HG03571 (cell line): Measurements from ENCODE around the gene CNOT3.

Experiments
- ATAC-seq: cut with Tn5 transposase; IDR thresholded peaks from one replicate; pipeline ENCODE4 v1.9.1; 2021; ENCODE audit not compliant: unreplicated experiment

CNOT3 gene

DNA sequence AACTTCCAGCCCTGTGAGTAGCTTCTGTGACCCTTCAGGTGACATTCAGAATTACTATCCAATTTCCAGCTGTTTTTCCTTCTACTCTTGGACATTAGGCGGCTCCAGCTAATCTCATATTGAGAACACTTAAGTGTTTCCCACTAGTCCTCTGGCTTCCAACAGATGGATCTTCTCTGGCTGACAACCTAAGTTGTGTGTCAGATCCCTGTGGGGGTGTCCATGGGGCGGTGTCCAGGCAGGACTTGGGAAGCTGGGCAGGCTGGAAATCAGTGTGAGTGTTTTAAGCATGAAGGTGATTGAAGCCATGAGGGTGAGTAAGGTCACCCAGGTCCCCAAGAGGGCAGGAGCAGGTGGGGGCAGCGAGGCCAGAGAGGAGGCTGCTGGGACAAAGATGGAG lies 10.1 kb downstream of the CNOT3 start:
- no peak for ATAC-seq

- ATAC-seq = no peak
Measured at GRCh38 chr19:54148158-54148557, 10.6 kb downstream of the CNOT3 start.

- ATAC-seq = no peak
Measured at GRCh38 chr19:54149021-54149812, 11.7 kb downstream of the CNOT3 start.

GRCh38 chr19:54151362-54152035 lies 13.9 kb downstream of the CNOT3 start:
- no peak for ATAC-seq

- no peak for ATAC-seq
Measured at GRCh38 chr19:54152267-54152666, 14.7 kb downstream of the CNOT3 start.

DNA sequence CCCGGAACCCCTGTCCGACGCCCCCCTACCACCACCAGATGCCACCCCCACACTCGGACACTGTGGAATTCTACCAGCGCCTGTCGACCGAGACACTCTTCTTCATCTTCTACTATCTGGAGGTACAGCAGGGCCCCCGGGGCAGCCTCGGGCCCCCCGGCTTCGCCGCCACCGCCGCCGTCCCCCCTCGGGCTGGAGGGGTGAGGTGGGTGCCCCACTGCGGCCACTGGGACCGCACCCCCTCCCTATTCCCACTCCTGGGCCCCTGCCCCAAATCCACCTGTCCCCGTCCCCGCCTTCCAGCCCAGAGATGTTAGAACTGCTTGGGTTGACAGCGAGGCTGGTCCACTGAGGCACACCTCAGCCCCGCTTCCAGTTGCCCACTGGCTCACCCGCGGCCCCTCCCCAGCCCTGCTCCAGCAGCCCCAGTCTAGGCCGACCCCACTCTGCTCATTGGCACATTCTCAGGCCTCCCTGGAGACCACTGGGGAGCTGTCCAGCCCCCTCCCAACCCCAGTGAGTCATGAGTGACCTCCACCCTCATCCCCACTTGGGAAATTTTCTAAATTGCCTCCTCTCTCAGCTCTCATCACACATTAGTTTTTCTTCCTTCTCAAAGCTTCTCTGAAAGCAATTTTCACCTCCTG lies 15.4 kb downstream of the CNOT3 start:
- ATAC-seq = no peak

DNA sequence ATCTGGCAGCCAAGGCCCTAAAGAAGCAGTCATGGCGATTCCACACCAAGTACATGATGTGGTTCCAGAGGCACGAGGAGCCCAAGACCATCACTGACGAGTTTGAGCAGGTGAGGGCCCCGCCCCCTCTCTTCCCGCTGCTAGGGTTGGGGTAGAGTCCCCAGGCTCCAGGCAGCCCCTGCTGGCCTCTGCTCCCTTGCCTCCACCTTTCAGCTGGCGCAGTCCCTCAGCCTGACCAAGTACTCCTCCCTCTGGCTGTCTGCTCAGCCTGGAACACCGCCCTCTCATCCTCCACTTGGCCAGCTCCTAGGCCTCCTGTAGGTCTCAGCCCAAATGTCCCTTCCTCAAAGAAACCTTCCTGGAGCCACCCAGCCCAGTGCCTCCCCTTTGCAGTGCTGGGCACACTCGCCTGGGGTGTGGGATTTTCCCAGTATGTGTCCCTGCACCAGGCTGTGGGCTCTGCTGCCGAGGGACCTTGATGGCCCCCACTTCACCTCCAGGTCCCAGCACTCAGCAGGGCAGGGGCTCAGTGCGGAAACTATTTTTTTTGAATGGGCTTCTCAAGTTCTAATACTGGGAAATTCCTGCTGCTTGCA lies 16.3 kb downstream of the CNOT3 start:
- no peak for ATAC-seq

- no peak for ATAC-seq
Measured at GRCh38 chr19:54154603-54155345, 17.2 kb downstream of the CNOT3 start.

- ATAC-seq = no peak
Measured at GRCh38 chr19:54155694-54156093, 18.1 kb downstream of the CNOT3 start.

GRCh38 chr19:54156490-54156889 lies 18.9 kb downstream of the CNOT3 start:
- ATAC-seq = no peak

DNA sequence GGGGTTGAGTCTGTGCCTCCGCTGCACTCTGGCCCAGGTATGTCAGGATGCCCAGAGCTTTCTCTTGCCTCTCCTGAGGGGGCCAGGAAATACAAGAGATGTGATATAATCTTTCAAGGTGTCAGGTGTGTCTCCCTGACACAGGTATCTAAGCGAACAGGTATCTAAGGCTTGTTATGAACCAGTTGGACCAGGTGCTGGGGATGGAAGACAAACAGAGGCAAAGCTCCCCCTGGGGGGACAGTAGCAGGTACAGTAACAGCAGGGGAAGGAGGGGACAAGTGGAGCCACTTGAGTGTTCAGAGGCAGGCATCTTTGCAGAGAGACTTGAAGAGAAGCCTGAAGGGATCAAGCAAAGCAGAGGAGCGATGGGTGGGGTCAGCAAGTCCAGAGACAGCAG lies 19.4 kb downstream of the CNOT3 start:
- no peak for ATAC-seq

- ATAC-seq = no peak
Measured at GRCh38 chr19:54158812-54159351, 21.3 kb downstream of the CNOT3 start.

DNA sequence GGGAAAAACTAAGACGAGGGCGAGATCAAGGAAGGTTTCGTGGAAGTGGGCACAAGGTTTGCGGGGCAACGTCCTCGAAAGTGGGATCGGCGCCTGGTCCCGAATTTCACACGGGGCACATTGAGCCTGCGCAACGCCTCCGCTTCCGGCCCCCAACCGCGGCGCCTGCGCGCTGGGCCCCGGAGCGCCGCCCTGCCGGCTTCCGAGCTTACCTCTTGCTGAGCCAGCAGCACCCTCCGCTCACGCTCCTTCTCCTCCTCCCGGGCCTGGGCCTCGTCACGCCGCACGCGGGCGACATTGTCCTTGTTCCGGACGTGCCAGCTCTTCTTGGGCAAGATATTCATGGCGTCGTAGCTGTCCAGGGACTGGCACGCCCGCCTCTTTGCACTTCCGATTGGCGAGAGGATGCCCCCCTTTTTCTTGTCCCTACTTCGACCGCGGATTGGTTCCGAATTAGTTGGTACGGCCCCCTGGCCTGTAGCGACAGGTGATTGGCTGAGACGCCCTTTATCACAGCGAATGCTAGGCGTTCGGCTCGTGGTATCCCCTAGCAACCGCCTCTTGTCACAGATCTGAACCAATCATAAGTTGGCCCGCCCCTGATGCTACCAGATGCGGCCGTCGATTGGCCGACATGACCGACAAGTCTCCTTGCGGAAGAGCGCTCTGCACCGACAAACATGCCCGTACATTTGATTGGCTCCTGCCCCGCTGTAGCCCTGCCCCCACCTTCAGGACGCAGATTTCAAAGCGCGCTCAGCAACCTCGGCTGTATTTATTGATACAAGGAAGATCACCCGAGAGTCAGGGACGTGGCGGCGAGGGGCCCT lies 22.0 kb downstream of the CNOT3 start, which contains the start of gene LENG1:
Gene LENG1 (minus strand): TSS at position 370 of the 830 bp plus-strand sequence. CDS start 26 bp downstream, at position 344.
- peak; percentile 87 for ATAC-seq

GRCh38 chr19:54160182-54160811 lies 22.7 kb downstream of the CNOT3 start:
- ATAC-seq = no peak

DNA sequence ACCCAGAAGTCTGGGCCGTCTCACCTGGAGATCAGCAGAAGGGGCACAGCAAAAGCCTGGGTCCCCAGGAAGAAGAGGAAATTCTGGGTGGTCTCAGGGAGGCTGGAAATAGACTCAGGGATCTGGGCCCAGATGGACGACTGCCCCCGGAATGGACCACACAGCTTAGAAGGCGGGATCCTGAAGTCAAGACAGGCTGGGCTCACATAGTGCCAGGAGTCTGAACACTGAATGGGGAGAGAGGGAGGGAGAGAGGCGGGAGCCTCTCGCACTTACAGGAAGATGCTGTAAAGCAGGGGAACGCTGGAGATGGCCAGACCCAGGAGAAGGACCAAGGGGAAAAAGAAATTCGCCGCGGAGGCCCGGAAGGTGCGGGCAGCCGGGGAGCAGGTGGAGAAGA lies 23.3 kb downstream of the CNOT3 start:
- ATAC-seq = no peak

DNA sequence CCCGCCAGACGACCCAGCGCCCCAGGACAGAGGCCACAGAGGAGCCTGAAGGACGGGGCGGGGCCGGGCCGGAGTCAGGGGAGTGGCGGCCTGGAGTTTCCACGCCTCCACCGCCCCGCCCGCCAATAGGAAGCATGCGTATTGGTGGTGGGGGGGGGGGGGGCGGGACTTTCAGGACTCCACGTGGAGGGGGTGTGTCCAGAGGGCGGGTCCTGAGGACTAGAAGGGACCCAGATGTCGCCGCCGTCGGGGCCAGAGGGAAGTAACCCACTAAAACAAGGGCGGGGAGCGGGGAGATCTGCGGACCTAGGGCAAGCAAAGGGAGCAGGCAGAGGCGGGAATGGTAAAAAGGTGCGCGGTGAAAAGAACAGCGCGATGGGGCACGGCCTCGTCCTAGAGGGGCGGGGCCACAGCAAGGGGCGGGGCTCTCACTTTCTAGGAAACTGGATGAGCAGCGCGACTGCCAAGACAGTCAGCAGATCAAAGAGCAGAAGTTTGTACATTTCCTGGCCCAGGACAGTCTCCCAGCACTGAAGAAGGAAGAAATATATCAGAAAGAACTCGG lies 24.8 kb downstream of the CNOT3 start:
- ATAC-seq = no peak

DNA sequence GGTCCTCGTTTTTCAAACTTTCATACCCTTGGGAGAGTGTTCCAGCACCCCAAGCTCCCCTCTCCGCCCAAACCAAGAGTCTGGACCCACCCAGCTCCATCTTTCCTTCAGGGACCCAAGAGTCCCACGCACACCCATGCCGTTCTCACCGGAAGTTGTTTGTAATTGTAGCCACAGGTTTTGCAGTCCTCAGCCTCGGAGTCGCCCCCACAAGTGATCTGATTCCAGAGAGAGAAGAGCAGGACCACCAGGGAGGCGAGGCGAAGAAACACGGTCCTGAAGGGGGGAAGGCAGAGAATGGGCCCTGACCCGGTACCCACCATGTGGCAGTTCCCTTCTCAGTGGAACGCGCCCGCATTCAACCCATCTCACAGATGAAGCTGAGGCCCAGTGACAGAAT lies 25.3 kb downstream of the CNOT3 start:
- no peak for ATAC-seq

DNA sequence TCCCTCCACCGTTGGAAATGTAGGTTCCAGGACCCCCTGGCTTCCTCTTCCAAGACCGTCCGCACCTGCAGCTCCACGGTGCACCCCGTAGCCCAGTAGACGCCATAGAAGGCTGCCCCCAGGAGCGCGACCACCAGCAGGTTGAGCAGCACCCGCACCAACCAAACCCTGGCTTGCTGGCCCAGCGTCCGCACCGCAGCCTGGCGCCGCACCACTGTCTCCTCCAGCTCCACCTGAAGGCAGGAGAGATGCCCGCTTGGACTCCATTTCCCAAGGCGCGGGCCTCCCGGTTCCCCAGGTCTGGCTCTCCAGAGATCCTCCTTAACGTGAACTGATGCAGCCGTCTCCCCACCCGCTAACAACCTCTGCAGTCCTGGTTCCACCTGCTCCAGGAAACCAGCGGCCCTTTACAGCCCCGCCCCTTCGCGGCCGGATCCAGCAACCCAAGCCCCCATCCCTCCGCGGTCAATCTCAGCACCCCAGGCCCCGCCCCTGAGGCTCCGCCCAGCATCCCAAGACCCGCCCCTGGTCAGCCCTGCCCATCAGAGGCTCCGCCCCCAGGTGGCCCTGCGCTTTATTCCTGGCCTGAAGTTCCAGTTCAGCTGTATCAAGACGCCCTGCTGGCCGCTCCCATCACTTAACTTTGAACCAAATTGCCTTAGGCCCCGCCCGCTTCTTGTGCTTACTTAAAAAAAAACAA lies 27.0 kb downstream of the CNOT3 start:
- no peak for ATAC-seq
